ENCODE results near the gene UBD.

The UBD gene

DNA sequence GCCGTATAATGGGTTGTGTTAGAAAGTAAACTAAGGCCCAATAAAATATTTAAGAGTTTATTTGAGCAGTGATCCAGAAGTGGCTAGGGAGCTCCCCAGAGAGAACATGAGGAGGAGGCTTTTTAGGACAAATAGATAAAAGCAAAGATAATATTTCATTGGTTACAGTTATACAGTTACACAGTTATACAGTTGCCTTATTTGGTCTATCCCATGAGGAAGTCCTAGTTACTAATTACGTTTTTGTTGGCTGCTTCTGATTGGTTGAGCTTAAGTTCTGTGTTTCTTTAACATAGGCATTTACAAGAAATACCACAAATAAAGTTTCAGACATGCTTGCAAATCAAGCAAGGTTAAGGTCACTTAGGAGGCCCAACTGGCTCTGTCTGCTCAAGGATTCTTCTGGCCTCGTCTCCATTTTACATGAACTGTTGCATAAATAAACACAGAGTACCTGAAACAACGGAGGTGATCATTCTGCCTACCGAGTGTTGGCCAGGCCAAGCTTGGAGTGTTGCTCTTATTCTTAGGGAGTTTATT, 7.0 kb downstream of the UBD start:
- FAIRE-seq (peak; percentile 90), DNase-seq (ENCODE audit: insufficient read length, low spot score) (peak; percentile 43)
- TF ChIP-seq POLR2AphosphoS5 (IDR thresholded peaks at IDR 0.05; ENCODE audit: low read depth, low read length) (no peak), PAX5 (IDR thresholded peaks at IDR 0.05; ENCODE audit: insufficient read depth, low read length, severe bottlenecking) (no peak), SPI1 (IDR thresholded peaks at IDR 0.05; ENCODE audit: low read depth, low read length) (no peak), POU2F2 (IDR thresholded peaks at IDR 0.05; ENCODE audit: low read depth, low read length) (no peak), TAF1 (IDR thresholded peaks at IDR 0.05; ENCODE audit: low read depth, low read length) (no peak), POLR2A (IDR thresholded peaks at IDR 0.05; ENCODE audit: low read depth, low read length) (no peak)

DNA sequence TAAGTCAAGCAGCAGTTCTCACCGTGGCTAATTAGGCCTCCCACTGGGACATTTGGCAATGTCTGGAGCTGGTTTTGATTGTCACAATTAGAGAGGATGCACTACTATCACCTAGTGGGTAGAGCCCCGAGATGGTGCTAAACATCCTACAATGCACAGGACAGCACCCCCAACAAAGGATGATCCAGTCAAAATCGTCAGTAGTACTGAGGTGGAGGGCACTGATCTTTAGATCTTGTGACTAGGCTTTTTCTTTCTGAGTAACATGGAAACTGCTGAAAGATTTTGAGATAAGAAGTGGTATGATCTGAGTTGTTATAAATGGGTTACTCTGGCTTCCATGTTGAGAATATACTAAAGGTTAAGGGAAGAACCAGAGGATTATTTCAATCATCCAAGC, 12.0 kb downstream of the UBD start:
- DNase-seq (ENCODE audit: insufficient read length, low spot score) (no peak), FAIRE-seq (no peak)
- TF ChIP-seq POLR2A (IDR thresholded peaks at IDR 0.05; ENCODE audit: low read depth, low read length) (no peak), PAX5 (IDR thresholded peaks at IDR 0.05; ENCODE audit: insufficient read depth, low read length, severe bottlenecking) (no peak), TAF1 (IDR thresholded peaks at IDR 0.05; ENCODE audit: low read depth, low read length) (no peak), SPI1 (IDR thresholded peaks at IDR 0.05; ENCODE audit: low read depth, low read length) (no peak), POLR2AphosphoS5 (IDR thresholded peaks at IDR 0.05; ENCODE audit: low read depth, low read length) (no peak), POU2F2 (IDR thresholded peaks at IDR 0.05; ENCODE audit: low read depth, low read length) (no peak)

DNA sequence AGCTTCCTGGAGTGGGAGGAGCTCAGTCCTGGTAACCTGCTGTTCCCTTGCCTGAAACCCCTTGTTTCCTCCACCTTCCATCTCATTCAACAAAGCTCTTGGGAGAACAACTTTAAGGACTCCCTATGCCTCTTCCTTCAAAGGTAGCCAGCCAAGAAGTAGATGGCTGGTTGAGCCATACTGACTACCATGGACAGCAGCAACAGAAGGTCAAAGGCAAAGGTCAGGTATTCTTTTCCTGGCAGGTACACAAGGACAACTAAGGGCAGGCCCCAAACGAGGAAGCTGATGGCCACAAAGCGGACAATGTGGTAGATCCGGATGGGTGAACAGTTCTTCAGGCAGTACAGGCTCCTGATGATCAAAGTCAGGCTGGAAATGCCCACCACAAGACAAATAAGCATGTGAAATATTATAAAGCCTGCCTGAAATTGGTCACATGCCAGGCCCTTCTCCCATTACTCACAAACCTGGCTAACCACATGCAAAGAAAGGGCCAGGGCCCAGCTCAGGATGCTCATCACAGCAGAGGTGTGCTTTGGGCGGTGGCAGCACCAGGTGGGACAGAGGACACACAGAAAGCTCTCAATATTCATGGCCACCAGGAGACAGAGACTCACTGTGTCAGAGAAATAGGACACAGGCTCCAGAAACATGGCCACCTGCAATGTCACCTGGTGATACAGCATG, 21.7 kb downstream of the UBD start:
- TF ChIP-seq SPI1 (IDR thresholded peaks at IDR 0.05; ENCODE audit: low read depth, low read length) (no peak), POLR2AphosphoS5 (IDR thresholded peaks at IDR 0.05; ENCODE audit: low read depth, low read length) (no peak), PAX5 (IDR thresholded peaks at IDR 0.05; ENCODE audit: insufficient read depth, low read length, severe bottlenecking) (no peak), POLR2A (IDR thresholded peaks at IDR 0.05; ENCODE audit: low read depth, low read length) (no peak), TAF1 (IDR thresholded peaks at IDR 0.05; ENCODE audit: low read depth, low read length) (no peak), POU2F2 (IDR thresholded peaks at IDR 0.05; ENCODE audit: low read depth, low read length) (no peak)
- FAIRE-seq (no peak), DNase-seq (ENCODE audit: insufficient read length, low spot score) (no peak)

DNA sequence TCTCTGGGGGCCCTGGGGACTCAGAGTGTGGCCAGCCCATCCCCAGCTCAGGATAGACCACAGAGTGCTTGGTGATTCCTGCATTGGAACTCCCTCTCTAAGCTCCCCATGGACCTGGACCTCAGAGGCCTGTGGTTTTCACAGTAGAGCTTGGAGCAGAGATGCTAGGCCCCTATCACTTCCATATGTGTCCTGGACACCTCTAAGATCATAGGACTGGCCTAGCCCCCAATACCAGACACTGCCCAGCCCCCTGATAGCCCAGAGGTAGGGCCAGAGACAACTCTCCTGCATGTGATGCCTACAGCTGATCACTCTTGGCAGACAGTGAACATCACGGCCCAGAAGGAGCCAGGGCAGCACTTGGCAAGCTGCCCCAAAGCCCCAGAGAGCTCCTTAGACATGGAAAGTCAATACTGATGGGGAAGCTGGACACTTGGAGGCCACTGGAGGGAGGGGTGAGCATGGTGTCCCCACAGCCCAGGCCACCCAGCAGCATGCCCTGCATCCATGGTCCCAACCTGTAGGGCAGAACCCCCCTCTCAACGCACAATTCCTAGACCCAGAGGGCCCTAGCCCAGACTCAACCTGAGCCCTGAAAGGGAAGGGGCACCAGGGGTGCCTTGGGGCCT, 27.1 kb downstream of the UBD start:
- TF ChIP-seq TAF1 (IDR thresholded peaks at IDR 0.05; ENCODE audit: low read depth, low read length) (no peak), POU2F2 (IDR thresholded peaks at IDR 0.05; ENCODE audit: low read depth, low read length) (no peak), PAX5 (IDR thresholded peaks at IDR 0.05; ENCODE audit: insufficient read depth, low read length, severe bottlenecking) (no peak)
- FAIRE-seq (no peak), DNase-seq (ENCODE audit: insufficient read length, low spot score) (no peak)

DNA sequence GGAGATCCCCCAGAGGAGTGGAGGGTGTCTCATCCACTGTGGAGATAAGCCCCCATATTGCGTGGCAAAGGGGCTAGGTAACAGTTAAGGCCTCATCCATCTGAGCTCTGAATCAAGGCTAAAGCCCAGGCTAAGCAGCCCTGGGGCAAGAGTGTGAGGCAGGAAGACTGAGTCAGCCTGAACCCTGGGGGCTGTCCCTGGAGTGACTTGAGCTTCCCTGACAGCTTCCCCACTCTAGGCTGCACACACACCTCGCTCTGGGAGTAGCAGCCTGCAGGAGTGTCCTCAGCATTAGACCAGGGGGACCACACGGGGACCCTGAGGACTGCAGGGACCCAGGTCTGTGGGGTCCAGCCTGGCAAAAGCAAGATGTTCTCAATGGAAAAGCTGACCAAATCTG, 27.9 kb downstream of the UBD start:
- no peak for FAIRE-seq
- no peak for TF ChIP-seq POLR2A (IDR thresholded peaks at IDR 0.05; ENCODE audit: low read depth, low read length)
- TF ChIP-seq TAF1 (IDR thresholded peaks at IDR 0.05; ENCODE audit: low read depth, low read length): no peak
- no peak for TF ChIP-seq POU2F2 (IDR thresholded peaks at IDR 0.05; ENCODE audit: low read depth, low read length)
- TF ChIP-seq POLR2AphosphoS5 (IDR thresholded peaks at IDR 0.05; ENCODE audit: low read depth, low read length): no peak
- no peak for TF ChIP-seq SPI1 (IDR thresholded peaks at IDR 0.05; ENCODE audit: low read depth, low read length)
- TF ChIP-seq PAX5 (IDR thresholded peaks at IDR 0.05; ENCODE audit: insufficient read depth, low read length, severe bottlenecking): no peak
- DNase-seq (ENCODE audit: insufficient read length, low spot score): no peak

DNA sequence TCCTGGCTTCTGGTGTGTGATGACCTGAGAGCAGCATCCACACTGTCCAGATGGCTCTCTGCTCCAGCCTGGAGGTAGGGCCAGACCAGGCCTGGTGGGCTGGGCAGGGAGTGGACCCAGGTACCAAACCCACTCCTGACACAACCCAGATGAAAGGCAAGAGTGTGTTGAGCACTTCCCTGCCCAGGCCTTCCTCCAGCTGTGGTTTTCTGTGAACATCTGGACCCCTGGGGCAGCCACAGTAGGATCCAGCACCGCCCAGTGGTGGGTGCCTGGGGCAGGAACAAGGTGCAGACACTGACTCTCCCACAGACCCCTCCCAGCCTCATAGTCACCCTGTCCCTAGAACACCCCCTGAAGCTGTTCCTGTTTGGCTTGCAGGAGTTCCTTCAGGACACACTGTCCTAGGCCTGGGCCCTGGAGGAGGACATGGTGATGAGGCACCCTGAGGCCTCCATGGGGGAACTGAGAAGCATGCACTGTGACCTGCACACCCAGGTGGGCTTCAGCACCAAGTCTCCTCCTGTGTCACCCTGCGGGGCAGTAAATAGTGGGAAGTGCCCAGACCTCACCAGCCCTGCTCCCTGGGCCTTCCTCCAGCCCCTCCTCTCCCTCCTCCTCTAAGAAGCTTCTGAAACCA, 28.7 kb downstream of the UBD start:
- no peak for TF ChIP-seq POLR2AphosphoS5 (IDR thresholded peaks at IDR 0.05; ENCODE audit: low read depth, low read length)
- no peak for TF ChIP-seq POLR2A (IDR thresholded peaks at IDR 0.05; ENCODE audit: low read depth, low read length)
- TF ChIP-seq SPI1 (IDR thresholded peaks at IDR 0.05; ENCODE audit: low read depth, low read length): no peak
- DNase-seq (ENCODE audit: insufficient read length, low spot score): no peak
- no peak for FAIRE-seq

DNA sequence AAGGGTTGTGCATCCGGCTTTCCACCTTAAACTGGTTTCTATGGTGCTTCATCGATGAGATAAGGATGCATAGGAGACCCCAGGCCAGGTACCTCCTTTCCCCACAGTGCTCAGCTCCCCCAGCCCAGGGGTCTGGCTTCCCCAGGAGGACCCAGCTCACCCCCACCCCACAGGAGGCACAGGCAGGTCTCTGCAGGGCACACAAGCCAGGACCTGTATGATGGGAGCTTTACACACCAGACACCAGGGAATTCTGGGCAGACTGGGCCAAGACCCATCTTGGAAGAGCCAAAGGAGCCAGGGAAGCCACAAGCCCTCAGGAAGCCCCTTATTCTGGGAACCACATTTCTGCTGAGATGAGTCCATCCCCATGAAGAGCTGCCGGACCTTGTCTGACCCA, 29.6 kb downstream of the UBD start:
- TF ChIP-seq POU2F2 (IDR thresholded peaks at IDR 0.05; ENCODE audit: low read depth, low read length): no peak
- TF ChIP-seq TAF1 (IDR thresholded peaks at IDR 0.05; ENCODE audit: low read depth, low read length): no peak
- TF ChIP-seq POLR2A (IDR thresholded peaks at IDR 0.05; ENCODE audit: low read depth, low read length): no peak
- TF ChIP-seq POLR2AphosphoS5 (IDR thresholded peaks at IDR 0.05; ENCODE audit: low read depth, low read length): no peak
- TF ChIP-seq SPI1 (IDR thresholded peaks at IDR 0.05; ENCODE audit: low read depth, low read length): no peak
- DNase-seq (ENCODE audit: insufficient read length, low spot score) (no peak), FAIRE-seq (no peak)

DNA sequence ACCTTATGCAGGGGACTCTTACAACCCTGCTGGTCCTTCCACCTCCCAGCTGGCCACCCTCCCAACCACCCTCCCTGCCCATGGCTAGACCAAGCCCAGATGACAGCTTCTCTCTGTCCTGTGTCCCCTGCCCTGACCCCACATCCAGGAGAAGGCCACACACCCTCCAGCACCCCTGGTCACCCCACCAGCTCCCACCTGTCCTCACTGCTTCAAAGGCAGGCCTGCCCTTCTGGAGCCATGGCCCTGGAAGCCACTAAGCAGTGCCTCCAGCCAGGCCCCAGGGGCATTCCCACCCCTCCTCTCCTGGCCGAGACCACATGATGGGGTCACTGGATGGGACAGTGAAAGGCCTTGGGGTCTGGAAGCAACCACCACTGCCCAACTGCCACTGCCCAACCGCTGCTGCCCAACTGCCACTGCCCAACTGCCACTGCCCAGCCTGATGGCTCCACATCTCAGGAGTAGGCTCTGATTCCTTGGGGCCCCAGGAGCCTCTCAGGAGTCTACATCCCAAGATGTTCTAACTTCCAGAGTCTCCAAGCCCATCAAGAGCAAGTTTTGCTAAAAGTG, 30.5 kb downstream of the UBD start:
- FAIRE-seq: no peak
- DNase-seq (ENCODE audit: insufficient read length, low spot score): no peak
- TF ChIP-seq TAF1 (IDR thresholded peaks at IDR 0.05; ENCODE audit: low read depth, low read length): no peak

DNA sequence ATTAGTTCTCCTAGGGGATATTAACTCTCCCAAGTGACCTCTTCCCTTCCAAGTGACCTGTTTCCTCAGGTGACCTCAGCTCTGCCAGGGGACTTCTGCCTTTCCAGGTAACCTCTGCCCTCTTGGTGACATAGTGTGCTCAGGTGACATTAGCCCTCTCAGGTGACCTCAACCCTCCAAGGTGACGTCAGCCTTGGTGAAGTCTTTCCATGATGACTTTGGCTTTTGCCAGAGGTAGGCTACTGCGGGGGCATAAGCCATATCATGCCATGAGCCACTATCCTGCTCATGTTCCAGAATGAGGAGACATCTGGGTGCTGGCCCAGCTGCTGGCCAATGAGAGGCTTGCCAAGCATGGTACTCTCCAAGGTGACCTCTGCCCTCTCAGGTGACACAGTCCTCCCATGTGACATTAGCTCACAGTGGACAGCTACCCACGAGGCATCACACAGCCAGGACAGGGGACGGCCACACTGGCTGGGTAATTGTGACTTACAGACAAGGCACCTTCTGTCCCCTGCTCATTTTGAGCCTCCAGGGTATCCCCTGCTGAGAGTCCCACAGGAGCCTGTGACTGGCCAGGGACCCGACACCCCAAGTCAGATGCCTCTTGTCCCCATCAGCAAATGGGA, 31.1 kb downstream of the UBD start:
- TF ChIP-seq POLR2A (IDR thresholded peaks at IDR 0.05; ENCODE audit: low read depth, low read length): no peak
- TF ChIP-seq PAX5 (IDR thresholded peaks at IDR 0.05; ENCODE audit: insufficient read depth, low read length, severe bottlenecking): no peak
- no peak for TF ChIP-seq POLR2AphosphoS5 (IDR thresholded peaks at IDR 0.05; ENCODE audit: low read depth, low read length)
- no peak for TF ChIP-seq SPI1 (IDR thresholded peaks at IDR 0.05; ENCODE audit: low read depth, low read length)
- TF ChIP-seq TAF1 (IDR thresholded peaks at IDR 0.05; ENCODE audit: low read depth, low read length): no peak
- no peak for TF ChIP-seq POU2F2 (IDR thresholded peaks at IDR 0.05; ENCODE audit: low read depth, low read length)
- DNase-seq (ENCODE audit: insufficient read length, low spot score): no peak
- no peak for FAIRE-seq

All from GM12891 (cell line).